HFF-Myc (cell line): Measurements from ENCODE around the gene KRT33B.

Source experiments
- DNase-seq: peaks from one replicate; pipeline ENCODE4 v3.0.0-alpha.2; 2011; ENCODE audit warnings: low read depth; ENCODE audit errors: extremely low read depth
- H3K4me3 ChIP-seq: replicated peaks from 2 replicates; pipeline ENCODE4 v1.5.1; 2011; ENCODE audit warnings: low read depth, mild to moderate bottlenecking, control low read depth, low read length
- TF ChIP-seq, protein P1 (sequence below): IDR thresholded peaks from 2 replicates; pipeline ENCODE4 v1.5.1; 2012; ENCODE audit warnings: mild to moderate bottlenecking, low read depth, low read length, control low read depth; ENCODE audit errors: missing control alignments

Gene KRT33B

DNA sequence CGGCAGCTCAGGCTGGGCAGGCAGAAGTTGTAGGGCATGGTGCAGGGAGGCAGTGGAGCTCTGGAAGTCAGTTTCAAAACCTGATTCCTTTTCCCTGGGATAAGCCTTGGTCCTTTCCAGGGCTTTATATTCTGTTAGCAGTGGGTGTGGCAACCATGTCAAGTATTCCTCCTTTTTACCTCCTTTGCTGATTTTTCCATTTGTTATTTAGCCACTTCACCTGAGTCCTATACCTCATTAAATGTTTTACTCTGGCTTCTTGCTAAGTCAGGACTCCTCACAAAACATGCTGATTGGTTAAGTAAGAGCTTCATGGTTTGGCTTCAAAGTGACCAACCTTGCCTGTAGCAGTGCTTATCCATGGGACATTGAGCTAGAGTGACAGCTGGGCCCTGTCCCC lies at the start of gene KRT33B:
KRT33B (minus strand) TSS at position 101 of the 400 bp plus-strand sequence; CDS start at position 38, 63 bp downstream.
- TF ChIP-seq, protein P1, sequence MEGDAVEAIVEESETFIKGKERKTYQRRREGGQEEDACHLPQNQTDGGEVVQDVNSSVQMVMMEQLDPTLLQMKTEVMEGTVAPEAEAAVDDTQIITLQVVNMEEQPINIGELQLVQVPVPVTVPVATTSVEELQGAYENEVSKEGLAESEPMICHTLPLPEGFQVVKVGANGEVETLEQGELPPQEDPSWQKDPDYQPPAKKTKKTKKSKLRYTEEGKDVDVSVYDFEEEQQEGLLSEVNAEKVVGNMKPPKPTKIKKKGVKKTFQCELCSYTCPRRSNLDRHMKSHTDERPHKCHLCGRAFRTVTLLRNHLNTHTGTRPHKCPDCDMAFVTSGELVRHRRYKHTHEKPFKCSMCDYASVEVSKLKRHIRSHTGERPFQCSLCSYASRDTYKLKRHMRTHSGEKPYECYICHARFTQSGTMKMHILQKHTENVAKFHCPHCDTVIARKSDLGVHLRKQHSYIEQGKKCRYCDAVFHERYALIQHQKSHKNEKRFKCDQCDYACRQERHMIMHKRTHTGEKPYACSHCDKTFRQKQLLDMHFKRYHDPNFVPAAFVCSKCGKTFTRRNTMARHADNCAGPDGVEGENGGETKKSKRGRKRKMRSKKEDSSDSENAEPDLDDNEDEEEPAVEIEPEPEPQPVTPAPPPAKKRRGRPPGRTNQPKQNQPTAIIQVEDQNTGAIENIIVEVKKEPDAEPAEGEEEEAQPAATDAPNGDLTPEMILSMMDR, result no peak
- DNase-seq, result no peak

DNA sequence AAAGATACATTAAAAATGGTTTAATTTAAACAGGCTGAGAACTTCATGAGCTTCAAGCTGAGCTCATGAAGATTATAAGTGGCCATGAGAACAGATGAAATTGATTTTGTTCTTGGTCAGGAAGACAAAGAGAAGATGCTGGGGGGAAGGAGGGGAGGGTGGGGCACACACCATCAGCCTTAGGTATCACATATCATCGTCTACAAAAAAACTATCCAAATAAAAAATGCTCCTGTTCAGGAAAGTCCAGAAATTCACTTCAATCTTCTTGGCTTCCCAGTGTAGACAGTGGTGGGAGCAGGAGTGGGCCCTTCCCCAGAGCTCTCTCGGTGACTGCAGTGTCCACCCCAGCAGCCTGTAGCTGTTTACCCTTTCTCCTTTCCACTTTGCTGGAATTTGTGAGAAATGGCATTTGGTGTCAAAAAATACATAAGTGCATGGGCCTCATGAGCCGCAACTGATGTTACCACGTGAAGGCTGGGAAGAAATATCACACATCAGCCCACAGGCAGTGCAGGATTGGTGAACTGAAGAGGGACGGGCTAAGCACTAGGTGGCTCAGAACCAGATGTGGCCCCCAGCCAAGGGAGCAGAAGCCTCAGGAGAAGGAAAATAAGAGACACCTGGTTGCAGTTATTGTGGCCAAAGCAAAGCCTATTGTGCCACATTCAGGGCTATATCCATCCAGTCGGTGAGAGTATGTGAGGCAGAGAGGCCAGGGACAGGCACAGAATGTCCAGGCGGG lies 48.7 kb upstream of the KRT33B start:
- TF ChIP-seq, protein P1, result no peak
- no peak for DNase-seq
- H3K4me3 ChIP-seq, result no peak overlapping the region

More for the DNA sequence above, at the start of gene KRT33B:
- H3K4me3 ChIP-seq, result no peak within 1 kb of the TSS

DNA sequence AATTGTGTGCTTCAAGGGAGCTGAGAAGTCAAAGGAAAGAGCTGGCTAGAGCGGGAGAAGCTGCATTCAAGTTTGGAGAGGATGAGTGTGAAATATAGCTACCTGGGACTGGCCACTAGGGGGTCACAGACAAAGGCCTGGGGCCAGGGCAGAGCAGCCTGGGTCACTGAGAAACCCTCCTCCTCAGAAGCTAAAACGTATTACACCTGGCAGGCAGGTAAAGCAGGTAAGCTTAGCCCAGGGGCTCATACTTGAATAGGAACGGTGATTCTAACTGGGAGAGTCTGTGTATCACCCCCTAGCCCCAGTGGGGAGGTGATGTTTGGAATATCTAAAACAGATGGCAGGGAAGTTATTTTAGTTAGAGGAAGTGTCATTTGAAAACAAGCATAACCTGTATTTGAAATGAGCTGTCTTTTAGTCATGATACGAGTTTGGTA lies 48.0 kb upstream of the KRT33B start:
- DNase-seq, result no peak
- TF ChIP-seq, protein P1, result peak; percentile 54
- no peak overlapping the region for H3K4me3 ChIP-seq

DNA sequence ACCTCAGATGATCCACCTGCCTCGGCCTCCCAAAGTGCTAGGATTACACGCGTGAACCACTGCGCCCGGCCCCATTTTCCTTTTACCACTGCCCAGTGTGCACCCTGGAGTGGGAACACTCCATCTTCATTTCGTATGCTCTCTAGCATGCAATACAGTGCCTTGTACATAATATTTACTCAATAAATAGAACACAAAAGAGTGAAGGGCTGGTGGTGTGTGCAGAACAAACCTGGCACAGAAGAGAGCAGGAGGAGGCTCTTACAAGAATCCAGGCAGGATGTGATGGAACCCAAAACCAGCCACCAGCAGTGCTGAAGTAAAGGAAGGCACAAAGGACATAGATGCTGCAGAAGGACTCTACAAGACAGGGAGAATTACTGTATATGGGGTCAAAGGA lies 47.5 kb upstream of the KRT33B start:
- TF ChIP-seq, protein P1, result no peak
- no peak for DNase-seq

DNA sequence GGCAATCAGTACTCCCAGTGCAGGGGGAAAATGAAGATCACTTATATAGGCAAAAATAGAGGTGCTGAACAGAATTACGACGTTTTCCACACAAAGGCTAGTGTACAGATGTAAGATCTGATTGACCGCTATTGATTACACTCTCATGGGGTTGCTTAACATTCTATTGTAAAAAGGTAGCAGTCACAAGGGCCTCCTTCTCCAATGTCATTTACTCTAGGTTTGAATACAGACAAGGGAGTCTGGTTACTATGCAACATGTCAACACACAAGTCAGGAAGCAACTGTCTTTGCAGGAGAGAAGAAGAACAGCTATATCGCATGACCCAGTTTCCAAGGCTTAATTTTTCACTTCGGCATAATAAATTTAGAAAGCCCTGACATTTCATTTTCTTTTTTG lies 46.9 kb upstream of the KRT33B start:
- TF ChIP-seq, protein P1, result no peak
- DNase-seq, result no peak

More for the DNA sequence above, 47.5 kb upstream of the KRT33B start:
- H3K4me3 ChIP-seq, result no peak overlapping the region

DNA sequence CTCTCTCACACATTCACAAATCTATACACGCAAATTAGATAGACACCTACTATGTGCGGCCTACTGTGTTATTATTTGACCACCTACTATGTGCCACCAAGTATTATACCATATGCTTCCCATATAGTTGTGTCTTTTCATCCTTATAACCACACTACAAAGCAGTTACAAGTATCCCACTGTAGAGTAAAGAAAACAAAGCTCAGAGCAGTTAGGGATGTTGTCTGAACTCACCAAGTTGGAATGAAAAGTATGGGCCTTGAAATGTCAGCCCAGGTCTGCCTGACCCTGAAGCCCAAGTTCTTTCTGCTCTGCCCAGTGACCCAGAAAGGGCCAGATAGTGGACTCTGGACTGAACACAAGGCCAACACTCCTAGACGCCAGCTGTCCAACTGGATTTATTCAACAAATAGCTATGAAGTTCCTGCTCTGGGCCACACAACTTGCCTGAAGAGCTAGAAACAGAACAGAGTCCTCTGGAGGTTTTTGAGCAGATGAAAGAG lies 46.3 kb upstream of the KRT33B start:
- TF ChIP-seq, protein P1, result no peak
- no peak overlapping the region for H3K4me3 ChIP-seq
- DNase-seq, result no peak

More for the DNA sequence above, 46.9 kb upstream of the KRT33B start:
- no peak overlapping the region for H3K4me3 ChIP-seq
